ENCODE results near the gene SCEL.

The SCEL gene

GRCh38 chr13:77548095-77548494 lies 12.6 kb downstream of the SCEL start:
- Histone ChIP-seq H3K4me1 (ENCODE audit: control insufficient read depth, low read length) (no peaks in the 10 kb centered on the region), H3K9me2 (replicated peaks; ENCODE audit: control insufficient read depth, low read length) (no peaks in the 10 kb centered on the region), H3K79me2 (ENCODE audit: control insufficient read depth, low read length) (no peaks in the 10 kb centered on the region), H3K36me3 (ENCODE audit: control insufficient read depth, low read length) (no peaks in the 10 kb centered on the region), H3F3A (ENCODE audit: control insufficient read depth, insufficient read depth) (no peaks in the 10 kb centered on the region), H3K9me3 (ENCODE audit: control insufficient read depth, insufficient read depth, low read length) (no peaks in the 10 kb centered on the region), H3K4me2 (ENCODE audit: low read length) (no peak overlapping the region), H3K4me3 (ENCODE audit: low read length) (no peak overlapping the region), H4K20me1 (ENCODE audit: control insufficient read depth, insufficient read depth, low read depth, low read length) (no peaks in the 10 kb centered on the region), H3K27me3 (ENCODE audit: control insufficient read depth, low read length) (no peaks in the 10 kb centered on the region), H3K27ac (ENCODE audit: low read depth, low read length) (no peak overlapping the region)
- TF ChIP-seq, protein P1, sequence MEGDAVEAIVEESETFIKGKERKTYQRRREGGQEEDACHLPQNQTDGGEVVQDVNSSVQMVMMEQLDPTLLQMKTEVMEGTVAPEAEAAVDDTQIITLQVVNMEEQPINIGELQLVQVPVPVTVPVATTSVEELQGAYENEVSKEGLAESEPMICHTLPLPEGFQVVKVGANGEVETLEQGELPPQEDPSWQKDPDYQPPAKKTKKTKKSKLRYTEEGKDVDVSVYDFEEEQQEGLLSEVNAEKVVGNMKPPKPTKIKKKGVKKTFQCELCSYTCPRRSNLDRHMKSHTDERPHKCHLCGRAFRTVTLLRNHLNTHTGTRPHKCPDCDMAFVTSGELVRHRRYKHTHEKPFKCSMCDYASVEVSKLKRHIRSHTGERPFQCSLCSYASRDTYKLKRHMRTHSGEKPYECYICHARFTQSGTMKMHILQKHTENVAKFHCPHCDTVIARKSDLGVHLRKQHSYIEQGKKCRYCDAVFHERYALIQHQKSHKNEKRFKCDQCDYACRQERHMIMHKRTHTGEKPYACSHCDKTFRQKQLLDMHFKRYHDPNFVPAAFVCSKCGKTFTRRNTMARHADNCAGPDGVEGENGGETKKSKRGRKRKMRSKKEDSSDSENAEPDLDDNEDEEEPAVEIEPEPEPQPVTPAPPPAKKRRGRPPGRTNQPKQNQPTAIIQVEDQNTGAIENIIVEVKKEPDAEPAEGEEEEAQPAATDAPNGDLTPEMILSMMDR (IDR thresholded peaks at IDR 0.05; ENCODE audit: low read depth, low read length, poor library complexity, severe bottlenecking): no peak
- TF ChIP-seq EZH2phosphoT487 (IDR thresholded peaks at IDR 0.05; ENCODE audit: borderline replicate concordance, low read length): no peak

GRCh38 chr13:77548594-77548993 lies 13.1 kb downstream of the SCEL start:
- no peaks in the 10 kb centered on the region for H3K27me3 ChIP-seq (ENCODE audit: control insufficient read depth, low read length)
- H3K36me3 ChIP-seq (ENCODE audit: control insufficient read depth, low read length): no peaks in the 10 kb centered on the region
- H4K20me1 ChIP-seq (ENCODE audit: control insufficient read depth, insufficient read depth, low read depth, low read length): no peaks in the 10 kb centered on the region
- no peak overlapping the region for H3K4me3 ChIP-seq (ENCODE audit: low read length)
- no peaks in the 10 kb centered on the region for H3F3A ChIP-seq (ENCODE audit: control insufficient read depth, insufficient read depth)
- no peaks in the 10 kb centered on the region for H3K79me2 ChIP-seq (ENCODE audit: control insufficient read depth, low read length)
- H3K9me3 ChIP-seq (ENCODE audit: control insufficient read depth, insufficient read depth, low read length): no peaks in the 10 kb centered on the region
- H3K4me2 ChIP-seq (ENCODE audit: low read length): no peak overlapping the region
- no peaks in the 10 kb centered on the region for H3K9me2 ChIP-seq (replicated peaks; ENCODE audit: control insufficient read depth, low read length)
- H3K4me1 ChIP-seq (ENCODE audit: control insufficient read depth, low read length): no peaks in the 10 kb centered on the region
- no peak overlapping the region for H3K27ac ChIP-seq (ENCODE audit: low read depth, low read length)
- no peak for TF ChIP-seq EZH2phosphoT487 (IDR thresholded peaks at IDR 0.05; ENCODE audit: borderline replicate concordance, low read length)
- TF ChIP-seq, protein P1 (IDR thresholded peaks at IDR 0.05; ENCODE audit: low read depth, low read length, poor library complexity, severe bottlenecking): no peak

GRCh38 chr13:77554069-77554468 lies 18.6 kb downstream of the SCEL start:
- Histone ChIP-seq H3K9me3 (ENCODE audit: control insufficient read depth, insufficient read depth, low read length) (no peaks in the 10 kb centered on the region), H3K27me3 (ENCODE audit: control insufficient read depth, low read length) (peaks cover 5% of the 10 kb centered on the region; the same call in 1 of the 2 replicates), H3K4me2 (ENCODE audit: low read length) (no peak overlapping the region), H3K27ac (ENCODE audit: low read depth, low read length) (no peak overlapping the region), H3K36me3 (ENCODE audit: control insufficient read depth, low read length) (no peaks in the 10 kb centered on the region), H3K79me2 (ENCODE audit: control insufficient read depth, low read length) (no peaks in the 10 kb centered on the region), H3K4me1 (ENCODE audit: control insufficient read depth, low read length) (no peaks in the 10 kb centered on the region), H4K20me1 (ENCODE audit: control insufficient read depth, insufficient read depth, low read depth, low read length) (no peaks in the 10 kb centered on the region), H3K4me3 (ENCODE audit: low read length) (no peak overlapping the region), H3F3A (ENCODE audit: control insufficient read depth, insufficient read depth) (no peaks in the 10 kb centered on the region), H3K9me2 (replicated peaks; ENCODE audit: control insufficient read depth, low read length) (no peaks in the 10 kb centered on the region)
- TF ChIP-seq EZH2phosphoT487 (IDR thresholded peaks at IDR 0.05; ENCODE audit: borderline replicate concordance, low read length): no peak

DNA sequence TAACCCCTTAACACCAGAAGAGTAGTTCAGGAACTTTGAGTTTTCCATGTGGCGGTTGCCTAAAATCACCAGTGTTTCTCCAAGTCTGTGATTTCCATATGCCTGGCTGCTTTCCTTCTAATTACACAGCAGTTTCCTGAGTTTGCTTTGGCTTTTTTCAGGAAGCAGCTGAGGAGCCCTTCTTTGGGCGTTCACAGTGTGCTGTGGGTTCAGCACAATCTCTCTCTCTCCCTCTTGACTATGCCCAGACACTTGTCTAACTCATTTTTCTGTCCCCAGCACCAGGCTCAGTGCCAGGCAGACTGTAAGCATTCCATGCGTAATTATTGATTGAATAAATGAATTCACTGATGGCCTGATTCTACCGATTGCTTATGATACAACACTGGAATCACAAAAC lies 19.7 kb downstream of the SCEL start:
- no peaks in the 10 kb centered on the region for H3F3A ChIP-seq (ENCODE audit: control insufficient read depth, insufficient read depth)
- H3K79me2 ChIP-seq (ENCODE audit: control insufficient read depth, low read length): no peaks in the 10 kb centered on the region
- no peak overlapping the region for H3K4me2 ChIP-seq (ENCODE audit: low read length)
- no peaks in the 10 kb centered on the region for H3K9me3 ChIP-seq (ENCODE audit: control insufficient read depth, insufficient read depth, low read length)
- H4K20me1 ChIP-seq (ENCODE audit: control insufficient read depth, insufficient read depth, low read depth, low read length): no peaks in the 10 kb centered on the region
- H3K4me1 ChIP-seq (ENCODE audit: control insufficient read depth, low read length): no peaks in the 10 kb centered on the region
- no peak overlapping the region for H3K27ac ChIP-seq (ENCODE audit: low read depth, low read length)
- no peaks in the 10 kb centered on the region for H3K36me3 ChIP-seq (ENCODE audit: control insufficient read depth, low read length)
- no peak overlapping the region for H3K4me3 ChIP-seq (ENCODE audit: low read length)
- H3K9me2 ChIP-seq (replicated peaks; ENCODE audit: control insufficient read depth, low read length): no peaks in the 10 kb centered on the region
- peaks cover 5% of the 10 kb centered on the region; the same call in 1 of the 2 replicates for H3K27me3 ChIP-seq (ENCODE audit: control insufficient read depth, low read length)
- no peak for TF ChIP-seq EZH2phosphoT487 (IDR thresholded peaks at IDR 0.05; ENCODE audit: borderline replicate concordance, low read length)

Data from DOHH2 (cell line).